Stimulated activated CD8-positive, alpha-beta memory T cell treated with anti-CD3 and anti-CD28 coated beads, Interleukin-12 subunit alpha, Interleukin-12 subunit beta, amount 100 ng/mL, for 24 hours (primary cell): ENCODE results near the gene CEMIP2.
"Not testable (repeated sequence)": the region's sequence is repeated elsewhere in the genome, so short reads cannot be mapped to it uniquely, and the experiment has no call there.

ENCODE experiments used
- DNase-seq: peaks from one replicate; pipeline ENCODE4 v3.0.0-alpha.2; 2020; ENCODE audit errors: extremely low read depth

CEMIP2 gene

GRCh38 chr9:71716138-71716909, 52.0 kb downstream of the CEMIP2 start:
- no peak for DNase-seq

- DNase-seq: no peak
Measured at GRCh38 chr9:71710856-71711255, 57.5 kb downstream of the CEMIP2 start.

- no peak for DNase-seq
Measured at GRCh38 chr9:71710201-71710600, 58.1 kb downstream of the CEMIP2 start.

DNA sequence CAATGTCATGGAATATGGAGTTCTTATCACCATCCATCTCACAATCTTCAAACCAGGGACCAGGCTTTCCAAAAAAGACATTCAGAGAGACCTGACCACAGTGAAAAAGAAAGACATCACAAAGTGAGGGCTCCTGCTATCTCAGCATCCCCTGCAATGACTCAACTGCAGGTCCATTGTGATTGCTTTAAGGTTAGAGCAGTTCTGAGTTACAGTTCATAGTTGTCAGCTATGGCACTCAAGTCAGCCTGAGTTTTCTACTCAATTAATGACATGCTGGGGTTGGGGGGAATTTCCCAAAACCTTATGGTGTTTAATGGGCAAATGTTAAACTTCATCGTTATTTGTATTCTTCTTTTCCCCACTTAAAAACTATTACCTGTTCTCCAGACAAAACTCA, 58.9 kb downstream of the CEMIP2 start:
- DNase-seq: no peak

DNA sequence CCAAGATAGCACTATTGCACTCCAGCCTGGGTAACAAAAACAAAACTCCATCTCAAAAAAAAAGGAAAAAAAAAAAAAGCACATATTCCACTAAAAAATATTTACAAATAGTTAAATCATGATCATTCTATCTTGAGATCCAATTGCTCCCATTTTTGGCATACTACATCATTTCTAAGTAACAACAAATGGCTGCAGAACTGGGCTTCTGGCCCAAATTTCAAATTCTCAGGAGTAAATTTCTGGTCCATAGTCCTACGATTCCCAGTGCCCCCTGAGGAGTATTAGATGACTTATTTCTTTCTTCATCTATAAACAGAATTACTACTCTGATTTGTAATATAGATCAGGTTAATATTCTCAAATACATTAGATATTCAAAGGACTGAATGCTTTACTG, 62.1 kb downstream of the CEMIP2 start:
- no peak for DNase-seq

- DNase-seq: no peak
Measured at GRCh38 chr9:71704796-71705195, 63.5 kb downstream of the CEMIP2 start.

GRCh38 chr9:71703172-71703872, 65.0 kb downstream of the CEMIP2 start:
- DNase-seq: no peak

DNA sequence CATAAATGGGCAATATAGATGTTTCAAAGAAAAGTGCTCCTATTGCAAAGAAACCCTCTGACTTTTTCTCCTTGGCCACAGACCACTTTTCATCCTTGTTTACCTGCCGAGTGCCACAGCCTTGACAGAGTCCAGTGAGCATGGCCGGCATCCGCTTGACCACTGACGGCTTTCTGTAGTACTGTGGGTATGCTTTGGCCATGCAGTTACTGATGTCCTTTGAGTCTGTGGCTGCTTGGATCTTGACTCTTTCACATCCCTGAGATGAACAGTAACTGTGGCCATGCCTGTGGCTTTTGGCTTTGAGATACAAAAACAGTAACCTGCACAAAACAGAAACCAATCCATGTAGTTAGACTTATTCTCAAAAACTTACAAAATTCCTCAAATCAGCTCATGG, 70.4 kb downstream of the CEMIP2 start:
- DNase-seq: no peak

GRCh38 chr9:71694332-71694731, 74.0 kb downstream of the CEMIP2 start:
- DNase-seq: no peak

DNA sequence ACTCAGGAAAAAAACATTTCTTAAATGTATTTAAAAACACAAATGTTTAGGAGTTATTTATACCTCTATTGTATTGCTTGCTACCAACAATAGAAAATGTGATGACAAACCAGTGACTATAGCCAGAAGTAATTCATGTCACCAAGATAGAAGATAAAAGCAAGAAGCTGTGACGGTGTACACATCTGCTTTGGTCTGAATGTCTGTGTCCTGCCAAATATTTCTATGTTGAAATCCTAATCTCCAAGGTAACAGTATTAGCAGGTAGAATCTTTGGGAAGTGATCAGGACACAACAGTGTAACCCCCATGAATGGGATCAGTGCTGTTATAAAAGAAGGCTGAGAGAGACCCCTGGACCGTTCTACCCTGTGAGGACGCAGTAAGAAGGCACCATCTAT, 74.7 kb downstream of the CEMIP2 start:
- no peak for DNase-seq

- no peak for DNase-seq
Measured at GRCh38 chr9:71692337-71692736, 76.0 kb downstream of the CEMIP2 start.

GRCh38 chr9:71691576-71691975, 76.7 kb downstream of the CEMIP2 start:
- DNase-seq: not testable (repeated sequence)

DNA sequence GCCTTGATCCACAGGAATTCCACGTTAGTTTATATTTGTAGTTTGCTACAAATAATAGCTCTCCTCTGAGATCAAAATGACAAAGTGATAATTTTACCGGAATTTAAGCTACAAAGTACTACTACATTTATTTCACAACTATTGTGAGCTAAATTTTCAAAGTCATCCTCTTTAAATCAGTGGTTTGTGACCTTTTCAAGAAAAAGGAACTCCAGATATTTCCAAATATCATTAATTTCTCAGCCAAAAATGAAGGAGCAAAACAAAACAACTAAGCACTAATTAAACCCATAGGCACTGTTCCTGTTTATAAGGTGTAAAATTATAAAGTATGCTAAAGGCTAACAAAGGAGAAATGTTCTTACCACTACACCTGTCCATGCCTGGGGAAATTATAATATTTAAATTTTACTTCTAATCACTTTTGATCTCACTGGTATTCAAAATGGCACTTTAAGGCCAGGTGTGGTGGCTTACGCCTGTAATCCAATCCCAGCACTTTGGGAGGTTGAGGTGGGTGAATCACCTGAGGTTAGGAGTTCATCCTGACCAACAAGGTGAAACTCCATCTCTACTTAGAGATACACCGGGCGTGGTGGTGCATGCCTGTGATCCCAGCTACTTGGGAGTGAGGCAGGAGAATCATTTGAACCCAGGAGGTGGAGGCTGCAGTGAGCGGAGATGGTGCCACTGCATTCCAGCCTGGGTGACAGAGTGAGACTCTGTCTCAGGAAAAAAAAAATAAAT, 77.5 kb downstream of the CEMIP2 start:
- DNase-seq: no peak

- no peak for DNase-seq
Measured at GRCh38 chr9:71690063-71690688, 78.1 kb downstream of the CEMIP2 start.

- no peak for DNase-seq
Measured at GRCh38 chr9:71687676-71688075, 80.6 kb downstream of the CEMIP2 start.

GRCh38 chr9:71685988-71686387, 82.3 kb downstream of the CEMIP2 start:
- DNase-seq: no peak

- DNase-seq: no peak
Measured at GRCh38 chr9:71685394-71685793, 82.9 kb downstream of the CEMIP2 start.

DNA sequence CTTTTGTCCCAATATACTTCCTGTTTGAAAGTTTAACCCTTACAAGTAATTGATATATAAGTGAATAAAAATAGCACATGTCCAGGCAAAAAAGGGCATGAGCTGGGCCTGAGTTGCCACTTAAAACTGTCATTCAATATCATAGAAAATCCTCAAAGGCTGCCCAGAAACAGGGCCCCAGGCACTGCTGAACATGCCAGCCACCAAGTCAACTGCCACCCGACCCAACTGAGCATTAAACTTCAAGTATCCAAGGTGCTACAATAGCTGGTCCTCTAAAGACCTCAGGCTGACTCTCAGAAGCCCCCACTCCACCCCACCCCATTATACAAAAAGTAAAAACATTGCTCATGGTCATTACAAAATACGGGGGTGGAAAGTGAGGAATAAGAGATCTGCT, 83.7 kb downstream of the CEMIP2 start:
- DNase-seq: no peak

- no peak for DNase-seq
Measured at GRCh38 chr9:71683598-71684235, 84.6 kb downstream of the CEMIP2 start.

DNA sequence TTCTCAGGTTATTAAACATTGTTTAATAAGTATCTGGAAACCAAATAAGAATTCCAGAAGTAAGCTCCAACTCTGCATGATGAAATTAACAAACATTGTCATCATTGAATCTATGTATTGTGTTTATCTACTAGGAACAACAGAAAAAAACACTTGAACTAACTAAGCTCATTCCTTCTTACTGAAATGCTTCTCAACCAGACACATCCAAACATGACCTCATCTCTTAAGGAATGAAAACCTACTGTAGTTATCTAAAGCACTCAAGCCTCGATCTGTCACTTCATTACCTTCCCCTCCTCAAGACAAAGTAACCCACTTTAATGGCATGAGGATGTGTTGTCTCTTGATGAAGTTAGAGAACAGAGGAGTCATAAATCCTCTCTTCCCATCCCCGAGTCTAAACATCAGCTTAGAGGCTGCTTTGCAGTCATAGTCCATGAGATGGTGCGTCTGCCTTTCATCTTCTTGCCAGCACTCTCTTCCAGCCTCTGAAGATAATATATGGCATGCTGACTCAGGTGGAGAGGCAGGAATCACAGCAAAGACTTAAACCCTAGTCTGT, 86.5 kb downstream of the CEMIP2 start:
- no peak for DNase-seq

DNA sequence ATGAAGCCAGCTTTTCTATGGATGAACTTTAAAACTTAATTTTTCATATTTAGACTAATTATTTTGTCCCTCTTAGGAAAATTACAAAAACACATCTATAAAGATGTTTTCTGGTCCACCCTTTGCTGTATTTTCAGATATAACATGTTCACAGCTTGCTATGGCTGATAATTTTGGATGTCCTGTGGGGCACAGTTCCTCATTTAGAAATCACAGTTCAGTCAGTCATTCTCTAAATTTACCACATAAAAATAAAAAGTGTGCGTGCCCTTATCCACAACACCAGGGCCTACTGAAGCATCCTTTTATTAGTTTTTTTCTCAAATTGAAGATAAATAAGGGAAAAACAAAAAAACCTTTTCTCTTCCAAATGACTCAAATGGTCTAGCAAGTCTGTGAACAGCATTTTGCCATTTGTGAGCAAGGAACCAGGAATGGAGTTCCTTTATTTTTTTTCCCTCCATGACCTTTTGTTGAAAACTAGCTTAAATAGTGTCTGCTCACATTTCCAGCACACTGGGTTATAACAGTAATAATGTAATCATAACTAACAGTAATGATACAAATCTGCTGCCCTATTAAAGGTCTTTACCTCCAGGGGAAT, 87.1 kb downstream of the CEMIP2 start:
- no peak for DNase-seq
